Activated naive CD8-positive, alpha-beta T cell treated with anti-CD3 and anti-CD28 coated beads for 36 hours (primary cell): ENCODE results near the gene HSF2BP. TPM values are rescaled to one million over a fixed set of nuclear protein-coding genes. Genes with fewer than 3 reads are reported as not detected.
"Not testable (repeated sequence)": the region's sequence is repeated elsewhere in the genome, so short reads cannot be mapped to it uniquely, and the experiment has no call there.

Experiments used
- DNase-seq: peaks from one replicate; pipeline ENCODE4 v3.0.0; 2021
- H3K27ac Mint-ChIP-seq: one replicate; pipeline ENCODE4 v1.8.0; 2022; ENCODE audit warnings: mild to moderate bottlenecking, moderate library complexity, mixed read lengths
- H3K27me3 Mint-ChIP-seq: one replicate; pipeline ENCODE4 v1.8.0; 2022; ENCODE audit warnings: mild to moderate bottlenecking, mixed read lengths
- H3K36me3 Mint-ChIP-seq: one replicate; pipeline ENCODE4 v1.8.0; 2021; ENCODE audit warnings: mild to moderate bottlenecking, mixed read lengths
- H3K4me1 Mint-ChIP-seq: one replicate; pipeline ENCODE4 v1.8.0; 2021; ENCODE audit warnings: mixed read lengths
- H3K4me3 Mint-ChIP-seq: one replicate; pipeline ENCODE4 v1.8.0; 2022; ENCODE audit warnings: mild to moderate bottlenecking, moderate library complexity, mixed read lengths
- H3K9me3 Mint-ChIP-seq: one replicate; pipeline ENCODE4 v1.8.0; 2022; ENCODE audit warnings: mixed read lengths
- total RNA-seq, 2 experiments: library from RNA; stranded (reverse); gene quantifications; one replicate each; pipeline ENCODE4 v1.2.3, GENCODE V29; 2021

HSF2BP gene
- total RNA-seq, 2 experiments from 2014 or later, result 0.68 to 1.2 TPM

GRCh38 chr21:43585924-43586413 lies 73.3 kb downstream of the HSF2BP start:
- H3K36me3 Mint-ChIP-seq, result no peaks in the 10 kb centered on the region

GRCh38 chr21:43585514-43585913 lies 73.8 kb downstream of the HSF2BP start:
- Mint-ChIP-seq H3K36me3 (no peaks in the 10 kb centered on the region), H3K27me3 (no peaks in the 10 kb centered on the region), H3K4me1 (no peaks in the 10 kb centered on the region), H3K9me3 (no peaks in the 10 kb centered on the region), H3K27ac (no peak overlapping the region), H3K4me3 (no peak overlapping the region)
- no peak for DNase-seq

More at GRCh38 chr21:43585924-43586413, 73.3 kb downstream of the HSF2BP start:
- Mint-ChIP-seq H3K27ac (no peak overlapping the region), H3K4me3 (no peak overlapping the region), H3K4me1 (no peaks in the 10 kb centered on the region), H3K9me3 (no peaks in the 10 kb centered on the region), H3K27me3 (no peaks in the 10 kb centered on the region)
- DNase-seq, result no peak

GRCh38 chr21:43581453-43581852 lies 77.8 kb downstream of the HSF2BP start:
- Mint-ChIP-seq H3K36me3 (no peaks in the 10 kb centered on the region), H3K9me3 (no peaks in the 10 kb centered on the region), H3K27me3 (no peaks in the 10 kb centered on the region), H3K4me1 (no peaks in the 10 kb centered on the region), H3K27ac (no peak overlapping the region), H3K4me3 (no peak overlapping the region)
- no peak for DNase-seq

- Mint-ChIP-seq H3K9me3 (no peaks in the 10 kb centered on the region), H3K27me3 (peaks cover 7% of the 10 kb centered on the region), H3K36me3 (no peaks in the 10 kb centered on the region), H3K4me1 (no peaks in the 10 kb centered on the region), H3K27ac (no peak overlapping the region), H3K4me3 (no peak overlapping the region)
- DNase-seq, result no peak
Measured at GRCh38 chr21:43578677-43579303, 80.5 kb downstream of the HSF2BP start.

- no peak for DNase-seq
- Mint-ChIP-seq H3K9me3 (no peaks in the 10 kb centered on the region), H3K4me1 (no peaks in the 10 kb centered on the region), H3K27me3 (peaks cover 7% of the 10 kb centered on the region), H3K27ac (no peak overlapping the region), H3K36me3 (no peaks in the 10 kb centered on the region), H3K4me3 (no peak overlapping the region)
Measured at GRCh38 chr21:43575473-43575844, 83.8 kb downstream of the HSF2BP start.

- Mint-ChIP-seq H3K4me3 (no peak overlapping the region), H3K9me3 (no peaks in the 10 kb centered on the region), H3K27me3 (peaks cover 7% of the 10 kb centered on the region)
Measured at GRCh38 chr21:43574741-43575472, 84.4 kb downstream of the HSF2BP start.

GRCh38 chr21:43573921-43574320 lies 85.4 kb downstream of the HSF2BP start:
- H3K27ac Mint-ChIP-seq, result no peak overlapping the region

More at GRCh38 chr21:43574741-43575472, 84.4 kb downstream of the HSF2BP start:
- Mint-ChIP-seq H3K27ac (no peak overlapping the region), H3K4me1 (no peaks in the 10 kb centered on the region), H3K36me3 (no peaks in the 10 kb centered on the region)
- DNase-seq, result no peak

GRCh38 chr21:43572446-43572845 lies 86.8 kb downstream of the HSF2BP start:
- H3K27me3 Mint-ChIP-seq, result peaks cover 7% of the 10 kb centered on the region
- no peaks in the 10 kb centered on the region for H3K36me3 Mint-ChIP-seq
- no peaks in the 10 kb centered on the region for H3K9me3 Mint-ChIP-seq
- H3K4me1 Mint-ChIP-seq, result no peaks in the 10 kb centered on the region
- DNase-seq, result no peak
- H3K27ac Mint-ChIP-seq, result peak overlapping the region; percentile 9
- no peak overlapping the region for H3K4me3 Mint-ChIP-seq

More at GRCh38 chr21:43573921-43574320, 85.4 kb downstream of the HSF2BP start:
- Mint-ChIP-seq H3K36me3 (no peaks in the 10 kb centered on the region), H3K27me3 (peaks cover 7% of the 10 kb centered on the region), H3K4me1 (no peaks in the 10 kb centered on the region), H3K9me3 (no peaks in the 10 kb centered on the region), H3K4me3 (no peak overlapping the region)
- DNase-seq, result no peak

GRCh38 chr21:43571976-43572375 lies 87.3 kb downstream of the HSF2BP start:
- no peak for DNase-seq
- no peaks in the 10 kb centered on the region for H3K36me3 Mint-ChIP-seq
- H3K4me3 Mint-ChIP-seq, result no peak overlapping the region
- H3K9me3 Mint-ChIP-seq, result no peaks in the 10 kb centered on the region
- peaks cover 7% of the 10 kb centered on the region for H3K27me3 Mint-ChIP-seq
- H3K4me1 Mint-ChIP-seq, result no peaks in the 10 kb centered on the region
- H3K27ac Mint-ChIP-seq, result peak overlapping the region; percentile 9

- H3K36me3 Mint-ChIP-seq, DNase-seq, H3K27me3 Mint-ChIP-seq, H3K27ac Mint-ChIP-seq, H3K4me3 Mint-ChIP-seq, H3K4me1 Mint-ChIP-seq, H3K9me3 Mint-ChIP-seq: not testable (repeated sequence)
Measured at GRCh38 chr21:43570195-43570594, 89.1 kb downstream of the HSF2BP start.

- H3K27me3 Mint-ChIP-seq, H3K9me3 Mint-ChIP-seq: not testable (repeated sequence)
Measured at GRCh38 chr21:43562451-43562850, 96.8 kb downstream of the HSF2BP start.

GRCh38 chr21:43540561-43540960 lies 118.7 kb downstream of the HSF2BP start:
- H3K4me3 Mint-ChIP-seq, H3K36me3 Mint-ChIP-seq, H3K4me1 Mint-ChIP-seq, DNase-seq, H3K27ac Mint-ChIP-seq, H3K27me3 Mint-ChIP-seq, H3K9me3 Mint-ChIP-seq: not testable (repeated sequence)

More at GRCh38 chr21:43562451-43562850, 96.8 kb downstream of the HSF2BP start:
- not testable (repeated sequence) for H3K27ac Mint-ChIP-seq, H3K4me3 Mint-ChIP-seq, DNase-seq, H3K36me3 Mint-ChIP-seq, H3K4me1 Mint-ChIP-seq

GRCh38 chr21:43522495-43523131 lies 136.7 kb downstream of the HSF2BP start:
- DNase-seq, H3K27me3 Mint-ChIP-seq, H3K36me3 Mint-ChIP-seq, H3K27ac Mint-ChIP-seq, H3K4me3 Mint-ChIP-seq, H3K4me1 Mint-ChIP-seq, H3K9me3 Mint-ChIP-seq: not testable (repeated sequence)

- H3K9me3 Mint-ChIP-seq, DNase-seq, H3K4me1 Mint-ChIP-seq, H3K27ac Mint-ChIP-seq, H3K4me3 Mint-ChIP-seq, H3K36me3 Mint-ChIP-seq, H3K27me3 Mint-ChIP-seq: not testable (repeated sequence)
Measured at GRCh38 chr21:43517701-43518100, 141.6 kb downstream of the HSF2BP start.

- H3K4me3 Mint-ChIP-seq, H3K27me3 Mint-ChIP-seq, H3K36me3 Mint-ChIP-seq, H3K27ac Mint-ChIP-seq, H3K9me3 Mint-ChIP-seq, DNase-seq, H3K4me1 Mint-ChIP-seq: not testable (repeated sequence)
Measured at GRCh38 chr21:43516860-43517627, 142.2 kb downstream of the HSF2BP start.
